HEK293 (cell line): ENCODE data around the gene KCNK15.

ENCODE experiments used
- CTCF ChIP-seq: fragments of 450-650 bp; formaldehyde crosslinking; IDR thresholded peaks from 2 replicates; pipeline ENCODE4 v1.5.1; 2016; ENCODE audit warnings: missing biosample characterization, missing genetic modification characterization
- PRDM4 ChIP-seq: fragments of 450-650 bp; formaldehyde crosslinking; IDR thresholded peaks from 2 replicates; pipeline ENCODE4 v1.5.1; 2017; ENCODE audit warnings: missing biosample characterization, missing genetic modification characterization
- ZBTB1 ChIP-seq: fragments of 450-650 bp; formaldehyde crosslinking; IDR thresholded peaks from 2 replicates; pipeline ENCODE4 v1.5.1; 2016; ENCODE audit warnings: missing biosample characterization, missing genetic modification characterization
- ZBTB7A ChIP-seq: fragments of 450-650 bp; formaldehyde crosslinking; IDR thresholded peaks from 2 replicates; pipeline ENCODE4 v1.5.1; 2016; ENCODE audit warnings: low read depth, missing biosample characterization, missing genetic modification characterization
- ZNF423 ChIP-seq: fragments of 450-650 bp; formaldehyde crosslinking; IDR thresholded peaks from 2 replicates; pipeline ENCODE4 v1.5.1; 2016; ENCODE audit warnings: missing biosample characterization, missing genetic modification characterization
- ZNF777 ChIP-seq: fragments of 450-650 bp; formaldehyde crosslinking; IDR thresholded peaks from 2 replicates; pipeline ENCODE4 v1.5.1; 2017; ENCODE audit warnings: missing biosample characterization, missing genetic modification characterization, borderline replicate concordance
- ZSCAN30 ChIP-seq: fragments of 450-650 bp; IDR thresholded peaks from 2 replicates; pipeline ENCODE4 v1.5.1; 2018; ENCODE audit warnings: missing biosample characterization, mild to moderate bottlenecking, missing genetic modification characterization, moderate library complexity

- TF ChIP-seq PRDM4: no peak
- TF ChIP-seq ZBTB1 (tag by site-specific recombination): no peak
- no peak for TF ChIP-seq ZSCAN30 (tag by site-specific recombination)
- no peak for TF ChIP-seq ZNF777 (tag by site-specific recombination)
- no peak for TF ChIP-seq CTCF (tag by site-specific recombination)
- no peak for TF ChIP-seq ZNF423 (tag by site-specific recombination)
- TF ChIP-seq ZBTB7A: no peak
These were observed 50.2 kb downstream of the KCNK15 start for GRCh38 chr20:44795836-44796235.
